ENCODE data around the gene TMTC3.

TMTC3 gene

GRCh38 chr12:88163371-88163770 lies 21.3 kb downstream of the TMTC3 start:
- Histone ChIP-seq H3K36me3 (ENCODE audit: control insufficient read depth in 2 of 2, insufficient read depth in 1 of 2, low read length in 2 of 2) (peaks cover 39% of the 10 kb centered on the region in 2 experiments), H3K4me1 (ENCODE audit: control insufficient read depth, insufficient read depth, low read length) (no peaks in the 10 kb centered on the region), H3K27ac (ENCODE audit: extremely low read depth, low read depth, low read length) (no peak overlapping the region), H3K4me3 (ENCODE audit: low read depth, low read length) (no peak overlapping the region), H3K9me3 (ENCODE audit: control insufficient read depth, insufficient read depth, low read depth, low read length) (no peaks in the 10 kb centered on the region)
- ChIA-PET CTCF (interaction anchor here (1.1 kb wide), 1 partner anchor 415 kb away, joined by 3 read pairs; no protein-coding TSS in a partner anchor), POLR2A (no interaction called here)
- TF ChIP-seq ZNF585B (tag by site-specific recombination; IDR thresholded peaks at IDR 0.05) (no peak), BCL11B (tag by site-specific recombination; IDR thresholded peaks at IDR 0.05; ENCODE audit: low read depth) (no peak), ZBTB17 (tag by site-specific recombination; IDR thresholded peaks at IDR 0.05) (no peak), GLIS1 (tag by site-specific recombination; IDR thresholded peaks at IDR 0.05) (no peak), ZNF692 (tag by site-specific recombination; IDR thresholded peaks at IDR 0.05) (no peak), ZNF558 (tag by site-specific recombination; IDR thresholded peaks at IDR 0.05) (no peak), ZNF514 (tag by site-specific recombination; IDR thresholded peaks at IDR 0.05) (no peak), PRDM1 (tag by site-specific recombination; IDR thresholded peaks at IDR 0.05) (no peak), HIC1 (tag by site-specific recombination; IDR thresholded peaks at IDR 0.05) (no peak), ZNF37A (tag by site-specific recombination; IDR thresholded peaks at IDR 0.05) (no peak), ZNF16 (tag by site-specific recombination; IDR thresholded peaks at IDR 0.05; ENCODE audit: low read depth) (no peak), OSR2 (tag by site-specific recombination; IDR thresholded peaks at IDR 0.05) (no peak), ZNF449 (tag by site-specific recombination; IDR thresholded peaks at IDR 0.05) (no peak), MZF1 (tag by site-specific recombination; IDR thresholded peaks at IDR 0.05; ENCODE audit: borderline replicate concordance) (no peak), ZBTB7A (tag by site-specific recombination; IDR thresholded peaks at IDR 0.05; ENCODE audit: low read depth) (no peak), ZNF76 (tag by site-specific recombination; IDR thresholded peaks at IDR 0.05; ENCODE audit: borderline replicate concordance, low read depth) (no peak), ZNF530 (tag by site-specific recombination; IDR thresholded peaks at IDR 0.05; ENCODE audit: low read depth) (no peak), ZBTB10 (tag by site-specific recombination; IDR thresholded peaks at IDR 0.05) (no peak)
- TF ChIP-seq, protein P1, sequence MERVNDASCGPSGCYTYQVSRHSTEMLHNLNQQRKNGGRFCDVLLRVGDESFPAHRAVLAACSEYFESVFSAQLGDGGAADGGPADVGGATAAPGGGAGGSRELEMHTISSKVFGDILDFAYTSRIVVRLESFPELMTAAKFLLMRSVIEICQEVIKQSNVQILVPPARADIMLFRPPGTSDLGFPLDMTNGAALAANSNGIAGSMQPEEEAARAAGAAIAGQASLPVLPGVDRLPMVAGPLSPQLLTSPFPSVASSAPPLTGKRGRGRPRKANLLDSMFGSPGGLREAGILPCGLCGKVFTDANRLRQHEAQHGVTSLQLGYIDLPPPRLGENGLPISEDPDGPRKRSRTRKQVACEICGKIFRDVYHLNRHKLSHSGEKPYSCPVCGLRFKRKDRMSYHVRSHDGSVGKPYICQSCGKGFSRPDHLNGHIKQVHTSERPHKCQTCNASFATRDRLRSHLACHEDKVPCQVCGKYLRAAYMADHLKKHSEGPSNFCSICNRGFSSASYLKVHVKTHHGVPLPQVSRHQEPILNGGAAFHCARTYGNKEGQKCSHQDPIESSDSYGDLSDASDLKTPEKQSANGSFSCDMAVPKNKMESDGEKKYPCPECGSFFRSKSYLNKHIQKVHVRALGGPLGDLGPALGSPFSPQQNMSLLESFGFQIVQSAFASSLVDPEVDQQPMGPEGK (tag by site-specific recombination; IDR thresholded peaks at IDR 0.05) = no peak
